ENCODE data around the gene ERH.

ERH gene

DNA sequence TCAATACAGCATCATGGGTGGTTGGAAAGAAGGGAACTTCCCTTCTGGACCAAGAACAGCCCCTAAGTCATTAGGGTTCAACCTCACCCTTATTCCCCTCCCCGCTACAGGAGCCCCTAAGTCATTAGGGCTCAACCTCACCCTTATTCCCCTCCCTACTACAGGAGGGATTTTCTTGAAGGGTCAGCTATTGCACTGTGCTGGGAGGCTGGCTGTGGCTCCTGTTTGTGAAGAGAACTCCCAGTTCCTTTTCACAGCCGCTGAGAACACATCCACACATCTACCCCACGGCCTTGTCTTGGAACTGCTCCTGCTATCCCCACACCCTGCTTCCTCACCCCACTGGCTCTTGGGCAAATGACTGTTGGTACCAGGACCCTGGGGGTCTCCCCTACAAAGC lies 44.9 kb downstream of the ERH start:
- no peak overlapping the region for H3K4me3 ChIP-seq (replicated peaks; ENCODE audit: low read depth, low read length)
- no peak for DNase-seq (ENCODE audit: extremely low read depth, low read depth)
- no peak for TF ChIP-seq CTCF (IDR thresholded peaks at IDR 0.05; ENCODE audit: low read depth, low read length, missing control alignments)

GRCh38 chr14:69351911-69352310 lies 46.2 kb downstream of the ERH start:
- DNase-seq (ENCODE audit: extremely low read depth, low read depth) = no peak
- no peak overlapping the region for H3K4me3 ChIP-seq (replicated peaks; ENCODE audit: low read depth, low read length)
- TF ChIP-seq CTCF (IDR thresholded peaks at IDR 0.05; ENCODE audit: low read depth, low read length, missing control alignments) = no peak

- H3K4me3 ChIP-seq (replicated peaks; ENCODE audit: low read depth, low read length) = no peak overlapping the region
- DNase-seq (ENCODE audit: extremely low read depth, low read depth) = no peak
- no peak for TF ChIP-seq CTCF (IDR thresholded peaks at IDR 0.05; ENCODE audit: low read depth, low read length, missing control alignments)
Measured at GRCh38 chr14:69351385-69351784, 46.7 kb downstream of the ERH start.

DNA sequence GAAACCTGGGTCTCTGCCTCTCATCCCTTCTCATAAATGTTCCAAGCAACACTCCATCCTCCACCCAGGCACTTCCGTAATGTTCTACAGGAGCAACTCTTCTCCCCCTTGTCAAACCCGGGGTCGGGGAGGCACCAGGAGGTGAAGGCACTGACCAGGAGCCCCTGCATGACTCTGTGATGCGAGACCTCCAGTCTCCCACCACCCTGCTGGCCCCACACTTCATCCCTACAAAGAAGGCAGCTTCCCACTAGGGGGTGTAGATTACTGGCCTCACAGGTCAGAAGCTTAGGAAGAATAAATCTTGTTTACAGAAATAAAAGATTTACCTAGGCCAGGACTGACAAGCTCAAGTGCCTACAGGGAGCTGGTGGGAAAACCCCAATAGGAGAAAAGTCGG lies 47.2 kb downstream of the ERH start:
- no peak for DNase-seq (ENCODE audit: extremely low read depth, low read depth)
- H3K4me3 ChIP-seq (replicated peaks; ENCODE audit: low read depth, low read length) = no peak overlapping the region
- no peak for TF ChIP-seq CTCF (IDR thresholded peaks at IDR 0.05; ENCODE audit: low read depth, low read length, missing control alignments)

- no peak for TF ChIP-seq CTCF (IDR thresholded peaks at IDR 0.05; ENCODE audit: low read depth, low read length, missing control alignments)
- DNase-seq (ENCODE audit: extremely low read depth, low read depth) = no peak
- H3K4me3 ChIP-seq (replicated peaks; ENCODE audit: low read depth, low read length) = no peak overlapping the region
Measured at GRCh38 chr14:69349091-69349777, 48.9 kb downstream of the ERH start.

GRCh38 chr14:69346710-69347109 lies 51.4 kb downstream of the ERH start:
- no peak for DNase-seq (ENCODE audit: extremely low read depth, low read depth)
- TF ChIP-seq CTCF (IDR thresholded peaks at IDR 0.05; ENCODE audit: low read depth, low read length, missing control alignments) = peak; percentile 81
- no peak overlapping the region for H3K4me3 ChIP-seq (replicated peaks; ENCODE audit: low read depth, low read length)

- H3K4me3 ChIP-seq (replicated peaks; ENCODE audit: low read depth, low read length) = no peak overlapping the region
- TF ChIP-seq CTCF (IDR thresholded peaks at IDR 0.05; ENCODE audit: low read depth, low read length, missing control alignments) = no peak
- DNase-seq (ENCODE audit: extremely low read depth, low read depth) = no peak
Measured at GRCh38 chr14:69345402-69345801, 52.7 kb downstream of the ERH start.

Data from HFF-Myc (cell line).